ENCODE measurements around the gene ZNF835.
"Not testable (repeated sequence)": the region's sequence is repeated elsewhere in the genome, so short reads cannot be mapped to it uniquely, and the experiment has no call there.

The ZNF835 gene

DNA sequence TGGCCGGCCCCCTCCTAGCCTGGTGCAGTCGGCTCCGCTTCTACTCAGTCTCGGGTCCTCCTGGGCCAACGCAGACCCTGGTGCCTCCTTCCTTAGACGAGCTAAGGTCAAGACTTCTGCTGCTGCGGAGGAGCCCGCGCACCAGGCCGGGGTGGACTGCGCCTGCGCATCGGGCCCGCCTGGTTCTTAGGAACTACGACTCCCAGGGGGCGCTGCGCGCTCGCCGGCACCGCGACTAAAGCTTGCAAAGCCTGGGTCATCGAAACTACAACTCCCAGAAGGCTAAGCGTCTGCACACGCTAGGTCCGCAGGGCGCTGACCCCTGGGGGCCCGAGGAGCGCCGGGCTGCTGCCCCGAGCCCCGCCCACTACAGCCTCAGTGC, at the start of gene ZNF835:
Gene ZNF835, minus strand, starts transcription at position 145 of the 382 bp plus-strand sequence. CDS start 6,559 bp downstream, outside the sequence.
- DNase-seq, result peak; percentile 4

DNA sequence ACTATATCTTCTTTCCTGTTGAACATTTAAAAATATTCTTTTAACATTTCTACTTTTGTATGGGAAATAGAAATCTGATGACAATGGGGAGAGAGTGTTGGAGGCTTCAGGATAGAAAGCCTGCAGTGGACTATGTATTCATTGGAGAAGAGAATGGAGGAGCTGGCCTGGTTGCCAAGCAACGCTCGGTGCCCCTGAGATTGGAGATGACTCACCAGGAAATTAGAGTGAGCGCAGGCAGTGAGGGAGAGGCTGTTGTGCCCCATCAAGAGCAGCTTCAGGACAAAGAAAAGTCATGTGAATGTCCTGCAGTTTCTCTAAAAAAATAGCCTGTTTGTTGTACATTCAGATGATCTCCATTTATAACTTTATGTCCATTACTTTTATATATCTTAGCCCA, 48.7 kb upstream of the ZNF835 start:
- no peak for DNase-seq

DNA sequence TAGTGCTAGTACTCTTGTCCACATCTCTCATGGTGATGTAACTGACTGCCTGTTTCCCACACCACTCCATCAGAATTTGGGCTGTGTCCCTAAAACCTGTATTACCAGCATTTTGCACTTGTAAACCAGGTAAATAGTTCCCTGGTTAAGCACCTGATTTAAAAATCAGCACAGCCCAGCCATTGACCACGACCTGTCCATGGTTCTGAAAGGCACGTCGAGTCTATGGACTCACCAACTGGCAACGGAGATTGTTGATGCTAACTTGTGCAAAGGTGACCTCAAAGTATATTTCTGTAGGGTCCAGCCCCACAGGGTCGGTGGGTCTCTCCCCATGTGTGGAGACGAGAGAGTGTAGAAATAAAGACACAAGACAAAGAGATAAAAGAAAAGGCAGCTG, 46.7 kb upstream of the ZNF835 start:
- no peak for DNase-seq

DNA sequence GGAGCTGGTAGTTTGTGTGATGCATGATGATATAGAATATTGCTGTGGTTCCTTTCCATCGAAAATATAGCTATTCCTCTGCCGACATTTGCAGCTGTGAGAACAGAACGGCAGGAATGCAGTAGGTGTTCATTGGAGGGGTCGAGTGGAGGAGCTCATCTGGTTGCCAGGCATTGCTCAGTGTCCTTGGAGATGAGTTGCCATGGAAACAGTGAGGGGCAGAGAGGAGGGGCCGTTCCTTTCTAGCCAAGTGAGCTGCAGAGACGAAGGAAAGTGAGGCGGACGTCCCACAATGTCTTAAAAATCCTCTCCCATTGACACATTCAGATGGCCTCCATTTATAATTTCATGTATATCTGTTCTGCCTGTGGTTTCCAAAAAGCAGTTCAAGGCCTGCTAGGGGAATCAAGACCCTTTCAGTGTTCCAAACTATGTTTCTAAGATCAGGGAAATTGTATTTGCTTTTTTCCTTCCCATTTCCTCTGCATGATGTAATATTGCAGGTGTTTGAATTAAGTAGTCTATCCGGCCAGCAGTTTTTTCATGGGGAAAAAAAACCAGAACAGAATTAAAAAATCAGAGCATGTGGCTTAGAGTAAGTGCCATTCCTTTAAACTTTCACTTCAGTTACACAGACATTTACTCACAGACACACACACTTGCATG, 41.2 kb upstream of the ZNF835 start:
- no peak for DNase-seq

DNA sequence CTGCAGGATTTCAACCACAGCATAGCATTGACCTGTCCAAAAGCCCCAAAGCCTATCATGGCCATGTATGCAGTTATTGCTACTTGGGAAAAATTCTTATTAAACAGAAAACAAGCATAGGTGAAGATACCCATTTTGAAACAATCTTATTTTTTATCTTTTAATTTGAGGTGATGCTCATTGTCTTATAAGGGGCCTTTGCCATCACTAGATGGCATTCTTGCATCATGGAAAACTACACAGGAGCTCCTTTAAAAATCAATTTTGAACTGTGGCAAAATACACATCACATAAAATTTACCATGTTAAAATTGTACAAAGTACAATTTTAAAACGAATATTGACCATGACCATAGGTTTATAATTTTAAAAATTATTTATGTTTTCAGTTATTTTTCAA, 38.9 kb upstream of the ZNF835 start:
- DNase-seq, result no peak

DNA sequence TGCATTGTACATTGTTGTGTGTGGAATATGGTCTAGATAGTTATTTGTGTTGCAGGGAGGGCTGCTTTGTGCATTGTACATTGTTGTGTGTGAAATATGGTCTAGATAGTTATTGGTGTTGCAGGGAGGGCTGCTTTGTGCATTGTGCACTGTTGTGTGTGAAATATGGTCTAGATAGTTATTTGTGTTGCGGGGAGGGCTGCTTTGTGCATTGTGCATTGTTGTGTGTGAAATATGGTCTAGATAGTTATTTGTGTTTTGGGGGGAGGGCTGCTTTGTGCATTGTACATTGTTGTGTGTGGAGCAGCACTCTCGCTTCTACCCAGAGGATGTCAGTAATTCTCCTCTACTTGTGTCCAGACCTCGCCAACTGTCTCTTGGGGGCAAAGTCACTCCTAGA, 36.3 kb upstream of the ZNF835 start:
- no peak for DNase-seq

DNA sequence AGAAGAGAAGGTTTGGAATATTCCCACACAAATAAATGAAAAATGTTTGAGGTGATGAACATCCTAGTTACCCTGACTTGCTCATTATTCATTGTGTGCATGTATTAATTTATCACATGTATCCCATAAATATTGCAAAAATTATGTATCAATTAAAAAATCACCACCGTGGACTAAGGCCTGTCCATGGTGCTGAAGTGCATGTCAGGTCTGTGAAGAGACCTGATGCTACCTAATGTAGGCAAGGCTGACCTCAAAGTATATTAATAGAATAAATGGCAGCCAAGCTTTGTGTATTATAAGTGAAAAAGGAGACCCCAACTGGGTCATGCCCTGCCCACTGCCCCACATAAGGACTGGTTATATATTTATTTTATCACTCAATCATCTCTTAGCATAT, 34.4 kb upstream of the ZNF835 start:
- no peak for DNase-seq

DNA sequence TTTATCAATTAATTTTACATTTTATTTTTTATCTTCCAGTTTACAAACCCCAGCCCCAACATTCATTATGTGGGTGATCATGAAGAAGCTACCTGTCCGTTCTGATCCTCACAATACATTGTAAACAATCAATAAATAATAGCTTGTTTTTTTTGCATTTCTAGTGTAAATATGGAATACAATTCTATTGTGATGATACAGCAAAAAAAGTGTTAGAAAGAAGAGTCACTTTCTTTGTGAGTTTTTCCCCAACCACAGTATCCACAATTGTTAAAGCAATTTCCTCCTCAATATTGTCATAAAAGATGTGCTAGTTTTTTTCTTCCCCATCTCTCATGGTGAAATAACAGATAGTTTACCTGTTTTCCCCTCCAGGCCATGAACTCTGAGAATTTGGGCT, 30.3 kb upstream of the ZNF835 start:
- DNase-seq, result no peak

DNA sequence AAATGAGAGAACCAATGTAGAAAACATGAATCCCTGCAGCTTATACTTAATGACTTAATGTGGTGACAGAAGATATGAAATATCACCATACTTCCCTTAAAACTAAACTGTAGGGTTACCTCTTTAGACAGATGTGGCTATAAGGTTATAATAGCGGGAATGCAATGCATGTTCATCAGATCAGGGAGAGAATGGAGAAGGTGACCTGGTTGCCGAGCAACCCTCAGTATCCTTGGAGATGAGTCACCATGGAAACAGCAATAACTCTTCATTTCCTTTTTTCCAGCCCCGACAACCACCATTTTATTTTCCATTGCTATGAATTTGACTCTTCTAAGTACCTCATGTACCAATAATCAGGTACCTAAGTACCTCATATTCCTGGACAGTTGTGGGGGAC, 28.0 kb upstream of the ZNF835 start:
- no peak for DNase-seq

DNA sequence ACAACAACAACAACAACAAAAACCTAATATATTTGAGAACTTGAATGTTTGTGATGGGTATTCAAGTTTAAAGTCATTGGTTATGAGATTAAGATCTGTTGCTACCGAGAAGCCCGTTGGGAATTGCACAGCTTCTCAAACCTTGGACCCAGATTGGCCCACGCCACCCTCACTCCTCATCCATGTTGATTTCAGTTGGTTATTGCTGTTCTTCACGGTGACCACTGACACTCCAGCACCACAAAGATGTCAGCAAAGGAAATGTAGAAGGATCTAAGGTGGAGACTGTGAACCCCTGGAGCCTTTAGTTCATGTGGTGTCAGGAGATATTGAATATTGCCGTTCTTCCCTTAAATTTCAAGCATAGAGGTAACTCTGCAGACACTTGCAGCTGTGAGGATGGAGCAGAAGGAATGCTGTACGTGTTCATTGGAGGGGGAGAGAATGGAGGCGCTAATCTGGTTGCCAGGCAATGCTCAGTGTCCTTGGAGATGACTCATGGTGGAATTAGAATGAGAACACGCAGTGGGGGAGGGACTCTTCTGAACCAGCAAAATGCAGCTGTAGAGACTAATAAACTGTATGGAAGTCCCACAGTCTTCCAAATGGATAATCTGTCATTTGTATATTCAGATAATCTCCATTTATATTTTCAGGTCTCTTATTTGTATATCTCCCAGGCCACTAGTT, 20.8 kb upstream of the ZNF835 start:
- no peak for DNase-seq

DNA sequence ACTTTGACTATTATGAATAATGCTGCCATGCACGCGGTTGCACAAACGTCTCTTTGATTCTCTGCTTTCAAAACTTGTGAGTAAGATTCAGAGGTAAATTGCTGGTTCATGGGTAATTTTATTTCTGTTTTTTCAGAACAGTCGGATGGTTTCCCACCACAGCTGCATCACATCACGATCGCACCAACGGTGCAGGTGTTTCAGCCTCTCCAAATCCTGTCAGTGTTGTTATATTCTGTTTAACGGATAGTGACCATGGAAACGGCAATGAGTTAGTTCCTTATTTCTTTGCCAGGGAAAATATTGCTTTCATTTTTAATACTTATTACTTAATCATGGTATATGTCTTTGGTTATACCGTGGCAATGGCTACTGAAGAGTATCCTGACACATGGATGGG, 19.1 kb upstream of the ZNF835 start:
- DNase-seq, result no peak

DNA sequence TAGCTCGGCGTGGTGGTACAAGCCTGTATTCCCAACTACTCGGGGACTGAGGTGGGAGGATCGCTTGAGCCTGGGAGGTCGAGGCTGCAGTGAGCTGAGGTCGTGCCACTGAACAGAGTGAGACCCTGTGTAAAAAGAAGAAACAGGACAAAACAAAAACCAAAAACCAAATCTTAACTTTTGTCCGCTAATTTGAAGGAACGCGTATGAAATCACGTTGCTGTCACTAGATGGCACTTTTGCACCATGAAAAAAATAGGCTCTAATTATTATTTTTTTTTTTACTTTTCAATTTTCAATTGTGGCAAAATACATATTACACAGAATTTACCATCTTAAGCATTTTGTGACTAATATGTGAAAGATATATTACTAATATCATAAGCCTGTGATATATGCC, 17.6 kb upstream of the ZNF835 start:
- DNase-seq, result no peak

DNA sequence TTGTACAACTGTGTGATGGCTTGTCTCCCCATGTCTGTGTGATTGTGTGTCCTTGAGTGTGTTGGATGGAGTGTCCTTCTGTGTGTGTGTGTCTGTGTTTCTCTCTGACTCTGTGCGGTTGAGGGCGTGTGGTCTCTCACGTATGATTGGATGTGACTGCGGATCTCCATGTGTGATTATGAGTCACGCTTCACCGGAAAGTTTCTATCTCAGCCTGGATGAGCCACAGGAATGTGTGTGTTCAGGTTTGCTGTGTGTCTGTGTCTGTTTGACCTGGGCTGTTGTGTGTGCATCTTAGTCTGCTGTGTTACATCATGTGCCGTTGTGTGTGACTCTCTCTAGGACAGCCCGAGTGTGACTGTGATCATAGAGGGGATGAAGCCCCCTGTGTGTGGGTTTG, 15.5 kb upstream of the ZNF835 start:
- DNase-seq, result no peak

DNA sequence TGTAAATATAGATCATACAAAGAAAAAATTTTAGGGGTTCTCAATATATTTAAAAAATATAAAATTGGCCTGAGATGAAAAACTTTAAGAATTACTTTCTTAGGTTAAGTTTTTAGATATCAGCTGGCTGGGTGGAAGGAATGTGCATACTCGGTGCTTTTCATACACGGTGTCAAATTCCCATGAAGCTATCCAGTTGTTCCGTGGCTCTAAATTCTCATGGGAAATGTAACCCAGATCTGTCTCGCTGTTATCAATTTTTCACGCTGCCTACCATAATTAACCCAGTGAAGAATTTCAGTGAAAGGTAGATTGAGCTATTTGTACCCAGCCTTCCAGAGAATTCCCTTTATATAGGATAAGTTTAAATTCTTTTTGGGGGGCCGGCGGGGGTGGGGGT, 11.6 kb upstream of the ZNF835 start:
- no peak for DNase-seq

DNA sequence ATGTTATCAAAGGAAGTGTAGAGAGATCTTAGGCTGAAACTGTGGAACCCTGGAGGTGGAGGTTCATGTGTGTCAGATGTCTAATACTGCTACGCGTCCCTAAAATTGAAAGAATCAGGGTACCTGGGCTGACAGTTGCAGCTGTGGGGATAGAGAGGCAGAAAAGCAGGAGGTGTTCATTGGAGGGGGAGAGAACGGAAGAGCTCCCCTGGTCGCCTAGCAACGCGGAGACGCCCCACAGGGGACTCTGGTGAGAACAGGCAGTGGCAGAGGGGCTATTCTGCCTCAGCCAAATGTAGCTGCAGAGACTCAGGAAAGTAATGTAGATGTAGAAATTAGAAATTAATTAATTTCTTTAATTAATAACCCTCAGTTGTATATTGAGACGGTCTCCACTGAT, 10.1 kb upstream of the ZNF835 start:
- DNase-seq, result no peak

DNA sequence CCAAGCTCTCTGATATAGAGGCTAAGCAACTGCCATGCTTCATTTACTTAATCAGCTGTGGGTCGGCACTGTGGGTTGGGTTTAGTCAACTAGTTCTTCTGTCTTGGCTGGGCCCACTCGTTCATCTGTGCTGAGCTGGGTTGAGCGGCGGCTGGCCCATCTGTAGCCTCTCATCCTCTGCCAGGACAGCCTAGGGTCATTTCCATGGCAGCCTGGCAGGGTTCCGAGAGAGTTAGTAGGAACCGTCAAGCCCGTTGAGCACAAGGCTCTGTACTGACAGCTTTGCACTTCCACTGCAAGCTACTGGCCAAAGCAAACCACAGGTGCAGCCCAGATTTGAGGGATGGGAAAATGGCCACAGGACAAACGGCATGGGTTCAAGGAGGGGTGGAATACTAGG, 6.6 kb upstream of the ZNF835 start:
- DNase-seq, result no peak

DNA sequence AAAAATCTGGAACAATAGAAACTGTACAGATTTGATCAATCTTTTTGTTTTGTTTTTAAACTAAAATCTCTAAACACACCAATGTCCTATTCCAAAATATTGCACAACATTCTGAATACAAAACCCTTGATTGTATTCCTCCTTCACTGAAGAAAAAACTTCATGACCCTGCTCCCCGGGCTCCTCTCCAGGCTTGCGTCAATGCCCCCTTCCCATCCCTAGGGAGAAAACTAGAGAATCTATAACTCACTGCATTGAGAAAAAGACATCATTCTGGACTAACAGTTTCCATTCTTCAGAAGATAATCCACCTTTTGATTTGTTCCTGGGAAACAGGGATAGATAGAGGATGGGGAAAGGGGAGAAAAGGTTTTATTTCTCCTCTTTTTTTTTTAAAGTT, 1.1 kb upstream of the ZNF835 start:
- not testable (repeated sequence) for DNase-seq

DNA sequence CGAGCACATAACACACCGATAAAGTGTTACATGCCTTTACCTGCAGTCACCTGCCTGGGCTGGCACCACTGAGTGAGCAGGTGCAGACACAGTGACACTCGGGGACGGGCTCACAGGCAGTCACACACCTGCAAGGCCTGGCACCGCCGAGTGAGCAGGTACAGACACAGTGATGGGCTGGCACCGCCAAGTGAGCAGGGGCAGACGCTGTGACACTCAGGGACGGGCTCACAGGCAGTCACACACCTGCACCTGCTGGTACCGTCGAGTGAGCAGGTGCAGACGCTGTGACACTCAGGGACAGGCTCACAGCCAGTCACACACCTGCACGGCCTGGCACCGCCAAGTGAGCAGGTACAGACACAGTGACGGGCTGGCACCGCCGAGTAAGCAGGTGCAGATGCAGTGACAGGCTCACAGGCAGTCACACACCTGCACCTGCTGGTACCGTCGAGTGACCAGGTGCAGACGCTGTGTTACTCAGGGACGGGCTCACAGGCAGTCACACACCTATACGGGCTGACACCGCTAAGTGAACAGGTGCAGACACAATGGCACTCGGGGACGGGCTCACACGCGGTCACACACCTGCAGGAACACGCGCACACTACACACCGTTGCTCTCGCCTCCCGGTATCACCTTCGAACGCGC, 470 bp downstream of the ZNF835 start:
- no peak for DNase-seq

DNA sequence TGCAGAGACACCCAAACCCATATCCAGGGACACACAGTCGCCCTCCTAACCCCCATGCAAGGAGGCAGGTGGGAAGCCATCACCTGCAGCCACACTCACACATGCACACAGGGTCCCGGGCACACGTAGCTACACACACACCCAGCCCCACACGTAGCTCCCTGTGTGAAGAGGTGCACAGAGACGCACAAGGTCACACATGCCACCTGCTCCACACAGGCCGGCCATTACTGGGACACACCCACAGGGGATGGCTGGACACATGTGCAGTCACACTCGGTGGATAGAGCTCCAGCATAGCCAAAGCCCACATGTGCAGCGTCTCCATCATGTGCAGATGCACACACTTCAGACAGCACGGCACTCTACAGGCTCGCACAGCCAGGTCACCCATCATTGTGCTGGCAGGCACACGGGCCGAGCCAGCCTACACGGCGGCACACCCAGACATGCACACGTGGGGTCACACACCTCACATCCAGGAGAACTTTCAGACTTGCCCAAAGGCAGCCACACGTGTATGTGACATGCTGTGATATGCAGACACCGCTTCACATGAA, 1.1 kb downstream of the ZNF835 start:
- DNase-seq, result no peak

DNA sequence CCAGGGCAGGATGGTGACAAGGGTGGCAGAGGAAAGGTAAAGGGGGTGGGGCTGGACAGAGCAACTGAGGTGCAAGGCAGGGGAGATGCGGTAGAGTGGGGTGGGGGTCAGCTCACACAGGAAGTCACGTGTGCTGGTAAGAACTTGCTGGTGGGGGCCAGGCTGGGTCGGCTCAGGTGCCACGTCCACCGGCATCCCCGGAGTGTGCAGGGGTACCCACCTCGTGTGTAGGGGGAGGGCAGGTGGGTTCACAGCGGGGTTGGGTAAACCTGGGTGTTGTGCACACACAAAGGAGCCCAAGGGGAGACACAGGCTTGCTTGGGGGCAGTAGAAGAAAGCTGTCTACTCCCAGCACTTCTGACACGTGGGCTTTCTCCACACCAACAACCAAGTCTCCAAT, 2.9 kb downstream of the ZNF835 start:
- DNase-seq, result no peak

DNA sequence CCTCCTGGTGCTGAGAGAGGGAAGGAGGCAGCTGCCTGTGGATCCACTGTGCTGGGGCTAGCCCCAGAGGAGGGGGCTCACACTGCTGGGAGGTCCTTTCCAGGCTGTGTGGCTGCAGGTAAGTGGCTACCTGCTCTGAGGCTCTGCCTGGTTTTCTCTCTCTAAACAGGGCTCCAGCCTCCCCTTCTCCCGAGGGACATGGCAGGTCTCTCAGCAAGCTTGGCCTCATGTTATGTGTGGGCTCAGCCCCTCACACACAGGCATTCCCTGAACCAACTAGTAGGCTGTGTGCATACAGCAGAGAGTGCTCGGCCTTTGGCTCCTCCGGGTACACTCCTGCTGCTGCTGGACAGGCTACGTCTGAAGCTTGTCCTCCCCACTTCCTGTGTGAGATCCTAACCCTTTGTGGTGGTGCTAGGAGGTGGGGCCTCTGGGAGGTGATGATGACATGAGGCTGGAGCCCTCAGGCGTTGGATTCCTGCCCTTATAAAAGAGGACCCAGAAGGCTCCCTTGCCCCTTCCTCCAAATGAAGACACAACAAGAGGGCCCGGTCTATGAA, 4.2 kb downstream of the ZNF835 start:
- DNase-seq, result no peak

DNA sequence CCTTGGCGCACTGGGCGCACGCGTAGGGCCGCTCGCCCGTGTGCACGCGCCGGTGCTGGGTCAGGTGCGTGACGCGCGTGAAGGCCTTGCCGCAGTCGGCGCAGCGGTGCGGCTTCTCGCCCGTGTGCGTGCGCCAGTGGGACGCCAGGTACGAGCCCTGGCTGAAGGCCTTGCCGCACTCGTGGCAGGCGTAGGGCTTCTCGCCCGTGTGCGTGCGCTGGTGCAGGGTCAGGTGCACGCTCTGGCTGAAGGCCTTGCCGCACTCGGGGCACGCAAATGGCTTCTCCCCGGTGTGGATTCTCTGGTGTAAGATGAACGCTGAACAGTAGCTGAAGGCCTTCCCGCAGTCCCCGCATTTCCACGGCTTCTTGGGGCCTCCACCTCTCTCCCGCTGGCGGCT, 7.0 kb downstream of the ZNF835 start:
- no peak for DNase-seq

DNA sequence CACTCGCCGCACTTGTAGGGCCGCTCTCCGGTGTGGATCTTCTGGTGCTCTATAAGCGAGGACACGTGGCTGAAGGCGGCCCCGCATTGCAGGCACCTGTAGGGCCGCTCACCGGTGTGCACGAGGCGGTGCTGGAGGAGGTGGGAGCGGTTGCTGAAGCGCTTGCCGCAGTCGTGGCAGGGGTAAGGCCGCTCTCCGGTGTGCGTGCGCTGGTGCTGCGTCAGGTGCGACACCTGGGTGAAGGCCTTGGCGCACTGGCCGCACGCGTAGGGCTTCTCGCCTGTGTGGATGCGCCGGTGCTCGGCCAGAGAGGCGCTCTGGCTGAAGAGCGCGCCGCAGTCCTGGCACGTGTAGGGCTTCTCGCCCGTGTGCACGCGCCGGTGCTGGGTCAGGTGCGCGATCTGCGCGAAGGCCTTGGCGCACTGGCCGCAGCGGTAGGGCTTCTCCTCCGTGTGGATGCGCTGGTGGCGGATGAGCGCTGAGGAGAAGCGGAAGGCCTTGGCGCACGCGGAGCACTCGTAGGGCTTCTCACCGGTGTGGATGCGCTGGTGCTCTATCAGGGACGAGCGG, 7.5 kb downstream of the ZNF835 start:
- no peak for DNase-seq

DNA sequence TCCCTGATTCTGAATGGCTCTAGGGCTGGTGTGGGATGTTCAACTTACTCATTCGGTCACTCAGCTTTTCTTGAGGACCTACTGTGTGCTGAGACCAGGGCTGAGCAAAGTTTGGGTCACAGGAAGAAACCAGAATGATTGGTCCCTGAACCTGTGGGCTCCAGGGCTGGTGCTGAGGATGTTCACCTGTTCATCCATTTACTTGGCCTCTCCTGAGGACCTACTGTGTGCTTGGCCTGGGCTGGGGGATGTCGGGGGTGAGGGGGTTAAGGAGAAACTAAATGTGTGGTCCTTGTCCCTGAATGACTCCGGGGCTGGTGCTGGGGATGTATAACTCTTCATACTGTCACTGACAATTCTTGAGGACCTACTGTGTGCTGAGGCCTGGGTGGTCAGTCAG, 10.3 kb downstream of the ZNF835 start:
- no peak for DNase-seq
